Amygdala (tissue), 56 donors: ENCODE results near the gene CACNB3.

ENCODE experiments used
- DNase-seq, 56 donors: peaks; one replicate each; lab custom pipeline; 2025; lab: John Stamatoyannopoulos, UW

The CACNB3 gene

DNA sequence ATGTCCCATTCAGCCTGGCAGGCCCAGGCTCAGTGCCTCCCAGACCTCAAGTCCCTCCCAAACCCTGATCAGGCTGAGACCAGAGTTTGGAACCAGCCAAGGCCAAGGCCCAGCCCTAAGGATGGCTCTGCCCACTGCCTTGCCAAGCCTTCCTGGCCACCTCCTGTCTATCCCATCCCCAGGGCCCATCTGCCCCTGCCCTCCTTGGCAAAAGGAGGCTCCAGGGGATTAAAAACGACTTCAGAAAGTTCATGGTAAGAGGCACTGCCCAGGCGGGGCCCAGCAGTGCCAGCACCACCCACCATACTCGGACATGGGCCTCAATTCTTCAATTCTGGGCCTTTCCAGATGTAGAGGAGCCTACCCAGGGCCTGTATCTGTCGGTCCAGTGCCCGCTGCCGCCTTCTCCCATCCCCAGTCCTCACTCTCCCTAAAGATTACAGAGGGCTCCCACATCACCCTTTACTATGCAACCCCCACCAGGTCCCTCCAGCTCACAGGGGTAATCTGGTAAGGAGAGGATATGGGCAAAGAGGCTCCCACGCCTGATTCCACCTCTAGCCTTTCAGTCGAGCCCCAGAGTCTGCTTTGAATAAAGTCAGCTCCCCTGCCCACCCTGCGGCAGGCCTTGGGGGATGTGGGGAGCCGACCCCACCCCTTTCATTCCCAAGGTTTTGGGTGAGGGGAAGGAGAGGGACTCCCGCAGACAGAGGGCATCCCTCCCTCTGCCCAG lies 30.3 kb upstream of the CACNB3 start:
- peak in 1 of 56 donors; percentile 27 for DNase-seq

DNA sequence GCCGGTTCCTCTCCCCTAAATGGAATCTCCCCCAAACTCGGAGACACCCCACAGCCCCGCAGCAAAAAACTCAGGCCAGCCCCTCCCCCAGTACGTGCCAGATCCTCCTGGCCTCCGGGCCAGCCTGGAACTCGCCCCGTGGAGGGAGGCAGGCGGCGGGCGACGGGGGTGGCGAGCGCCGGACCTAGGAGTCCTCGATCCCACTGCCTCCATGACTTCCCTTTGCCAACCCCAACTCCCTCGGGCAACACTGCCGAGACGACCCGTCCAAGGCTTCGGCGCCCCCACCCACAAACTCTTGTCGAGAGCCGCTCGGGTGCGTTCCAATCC lies 29.8 kb upstream of the CACNB3 start:
- DNase-seq, result peak in 2 of 56 donors; percentile 22 to 33

DNA sequence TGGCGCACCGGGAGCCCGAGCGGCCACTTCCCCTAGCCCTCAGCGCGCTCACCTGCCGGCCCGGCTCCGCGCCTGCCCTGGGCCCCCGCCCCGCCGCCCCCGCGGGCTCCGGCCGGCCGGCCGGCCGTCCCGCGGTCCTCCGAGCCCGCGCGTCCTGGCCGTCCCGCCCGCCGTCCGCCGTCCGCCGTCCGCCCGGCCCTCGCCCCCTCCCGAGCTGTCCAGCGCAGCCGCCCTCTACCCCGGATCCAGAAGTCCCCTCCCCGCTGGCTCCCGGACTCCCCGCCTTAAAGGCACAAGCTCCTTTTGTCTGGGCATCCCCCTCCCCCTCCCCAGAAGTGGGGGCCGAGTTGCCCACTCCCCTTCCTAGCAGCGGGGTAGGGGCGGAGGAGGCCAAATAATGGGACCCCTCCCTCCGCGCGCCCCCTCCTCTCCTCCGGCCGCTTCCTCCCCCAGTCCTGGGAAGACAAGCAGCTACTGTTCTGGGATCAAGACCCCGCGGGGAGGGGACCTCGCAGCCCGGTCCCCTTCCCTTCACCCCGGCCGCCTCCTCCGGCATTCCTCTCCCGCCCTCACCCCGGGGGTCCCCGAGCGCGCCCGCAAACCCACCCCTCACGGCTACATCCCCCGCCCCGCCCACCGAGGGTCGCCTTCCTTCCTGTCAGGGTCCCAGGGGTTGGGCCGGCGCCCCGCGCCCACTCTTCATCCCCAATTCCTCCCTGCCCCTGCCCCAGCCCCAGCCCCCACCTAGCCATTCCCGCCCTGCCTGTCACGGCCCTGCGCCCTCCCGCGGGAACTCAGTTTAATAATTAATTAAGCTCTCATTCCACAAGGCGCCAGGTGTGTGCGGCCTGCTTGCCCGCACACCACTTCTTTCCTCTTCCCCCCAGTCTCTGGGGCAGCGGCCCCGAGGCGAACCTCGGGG lies 29.2 kb upstream of the CACNB3 start, which contains the start of gene ADCY6:
ADCY6 (minus strand) TSS at position 236 of the 922 bp plus-strand sequence. CDS start 5,655 bp downstream, outside the sequence.
- peak in 49 of 56 donors; percentile 7 to 84 (median 50) for DNase-seq

DNA sequence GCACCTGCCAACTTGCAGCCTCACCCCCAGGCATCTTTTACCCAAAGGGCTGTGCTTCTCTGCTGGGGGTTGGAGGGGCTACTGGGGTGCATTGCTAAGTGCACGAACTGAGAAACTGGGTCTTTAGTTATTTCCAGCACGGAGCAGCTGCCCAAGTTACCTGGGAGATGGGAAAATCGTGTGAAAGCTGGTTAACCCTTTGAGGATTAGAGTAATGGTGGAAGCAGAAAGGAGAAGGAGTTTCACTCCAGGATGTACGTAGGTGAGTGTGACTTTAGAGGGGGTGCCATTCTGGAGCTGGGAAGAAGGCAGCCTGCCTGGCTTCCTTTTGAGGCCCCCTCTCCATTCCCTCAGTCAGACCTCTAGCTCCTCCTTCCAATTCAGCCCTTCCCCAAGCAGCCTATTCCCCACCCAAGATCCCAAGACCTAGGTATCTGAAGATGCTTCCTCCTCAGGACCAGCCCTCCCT lies 28.4 kb upstream of the CACNB3 start:
- no peak for DNase-seq

DNA sequence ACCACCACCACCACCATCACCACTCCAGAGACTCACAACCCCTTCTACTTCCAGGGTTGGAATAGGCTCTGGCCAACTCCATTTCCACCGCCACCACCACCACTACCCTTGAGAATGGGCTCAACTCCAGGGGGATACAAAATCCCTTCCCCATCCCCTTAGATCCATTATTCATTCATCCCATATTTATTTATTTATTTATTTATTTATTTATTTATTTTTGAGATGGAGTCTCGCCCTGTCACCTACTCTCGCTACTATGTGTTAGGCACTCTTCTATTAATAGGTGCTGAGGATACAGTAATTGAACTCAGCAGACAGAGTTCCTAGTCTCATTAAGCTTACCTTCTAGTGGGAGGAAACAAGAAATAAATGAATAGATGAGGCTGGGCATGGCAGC lies 24.6 kb upstream of the CACNB3 start:
- no peak for DNase-seq

DNA sequence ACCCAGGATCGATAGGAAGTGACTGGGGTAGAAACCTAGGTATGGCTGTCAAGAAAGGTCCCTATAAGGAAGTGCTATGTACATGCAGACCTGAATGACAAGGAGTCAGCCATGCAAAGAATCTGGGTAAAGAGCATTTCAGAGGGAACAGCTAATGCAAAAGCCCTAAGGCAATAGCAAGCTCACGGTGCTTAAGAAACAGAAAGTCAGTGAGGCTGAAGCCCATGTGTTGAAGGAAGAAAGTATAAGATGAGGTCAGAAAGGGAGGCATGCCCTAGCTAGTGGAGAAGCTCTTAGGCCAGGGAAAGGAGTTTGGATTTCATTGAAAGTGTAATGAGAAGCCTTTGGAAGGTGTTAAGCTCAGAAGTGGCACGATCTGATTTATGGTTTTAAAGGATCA lies 23.4 kb upstream of the CACNB3 start:
- no peak for DNase-seq

DNA sequence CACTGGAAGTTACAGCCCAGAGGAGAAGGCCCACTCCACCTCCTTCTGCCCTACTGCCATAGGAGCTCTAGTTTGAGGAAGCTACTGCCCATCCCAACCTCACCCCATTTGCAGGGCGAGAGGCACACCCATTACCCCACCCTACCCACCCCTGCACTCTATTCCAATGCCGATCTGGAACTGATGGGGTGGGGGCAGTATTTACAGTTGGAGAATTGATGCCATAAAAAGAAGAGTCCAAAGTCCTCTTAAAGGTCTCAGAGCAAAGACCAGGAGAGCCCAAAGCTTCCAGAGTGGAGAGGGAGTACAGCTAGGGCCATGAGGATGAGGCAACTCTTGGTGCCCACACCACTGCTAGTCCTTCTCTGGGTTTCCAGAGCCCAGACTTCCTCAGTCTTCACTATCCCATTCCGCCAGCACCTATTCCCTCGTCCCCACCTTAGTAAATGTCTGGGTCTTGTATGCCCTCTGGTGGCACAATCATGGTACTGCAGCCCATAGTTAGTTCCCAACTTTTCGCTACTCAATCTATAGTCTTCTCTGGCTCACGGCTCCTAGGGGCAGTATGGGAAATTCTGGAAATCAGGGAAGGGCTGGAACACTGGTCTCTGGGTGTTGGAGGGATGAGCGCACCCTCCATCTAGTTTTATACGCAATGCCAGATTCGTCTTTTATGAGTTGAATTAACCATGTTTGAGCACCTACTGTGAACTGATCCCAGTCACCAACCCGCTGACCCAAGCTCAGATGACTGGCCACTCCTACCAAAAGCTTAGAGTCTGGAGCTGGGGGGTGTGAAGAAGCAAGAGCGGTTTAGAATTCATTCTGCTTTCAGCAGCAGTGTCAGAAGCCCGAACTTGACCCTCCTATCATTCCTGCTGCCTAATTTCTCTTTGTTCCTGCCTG lies 22.5 kb upstream of the CACNB3 start:
- DNase-seq, result peak in 41 of 56 donors; percentile 5 to 88 (median 49)

DNA sequence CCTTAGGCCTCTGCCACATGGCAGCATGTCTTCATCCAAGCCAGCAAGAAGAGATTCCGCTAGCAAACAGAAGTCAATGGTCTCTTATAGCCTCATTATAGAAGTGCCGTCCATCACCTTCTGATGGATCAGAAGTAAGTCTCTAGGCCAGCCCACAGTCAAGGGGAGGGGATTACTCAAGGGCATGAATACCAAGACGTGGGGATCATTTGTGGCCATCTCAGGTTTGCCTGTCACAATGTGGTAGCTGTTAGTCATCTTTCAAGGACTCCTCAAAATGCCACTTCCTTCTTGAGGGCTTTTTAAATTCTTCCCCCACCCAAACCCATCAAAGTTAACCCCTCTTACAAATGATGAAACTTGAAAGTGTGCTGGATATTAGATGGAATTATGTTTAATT lies 21.3 kb upstream of the CACNB3 start:
- no peak for DNase-seq

DNA sequence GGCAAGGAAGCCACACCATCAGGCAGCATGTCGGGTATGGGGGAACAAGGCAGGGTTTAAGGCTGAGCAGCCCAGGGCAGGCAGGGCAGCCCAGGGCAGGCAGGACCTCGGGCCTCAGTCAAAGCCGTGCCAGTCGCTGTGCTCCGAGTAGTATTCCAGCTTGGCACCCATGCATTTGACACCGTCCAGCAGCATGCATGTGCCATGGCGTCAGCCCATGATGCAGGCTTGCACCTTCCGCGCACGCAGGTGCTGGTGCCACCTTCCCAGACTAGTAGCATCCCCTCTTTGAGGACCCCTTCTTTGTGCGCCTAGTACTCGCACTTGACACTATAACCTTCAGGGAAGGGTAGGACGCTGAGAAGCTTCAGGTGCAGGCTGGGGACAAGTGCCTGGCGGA lies 17.8 kb upstream of the CACNB3 start:
- DNase-seq, result no peak

DNA sequence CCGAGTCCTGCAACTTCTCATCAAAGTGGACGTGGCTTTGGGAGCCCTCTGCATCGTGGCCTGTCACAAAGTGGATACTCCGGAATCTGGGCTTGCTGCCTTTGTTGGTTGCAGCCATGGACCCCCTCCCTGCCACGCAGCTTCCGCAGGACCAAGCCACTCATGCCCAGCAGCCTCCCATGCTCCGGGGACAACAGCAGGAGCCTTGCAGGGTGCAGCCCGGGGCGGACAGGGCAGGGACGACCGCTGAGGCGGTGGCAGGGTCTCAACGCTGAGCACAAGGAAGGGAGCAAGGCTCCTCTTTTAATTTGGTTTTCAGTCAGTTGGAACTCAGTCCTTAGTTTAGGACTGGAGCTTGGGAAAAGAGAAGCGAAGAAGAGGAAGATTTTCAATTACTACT lies 17.3 kb upstream of the CACNB3 start:
- DNase-seq, result no peak

DNA sequence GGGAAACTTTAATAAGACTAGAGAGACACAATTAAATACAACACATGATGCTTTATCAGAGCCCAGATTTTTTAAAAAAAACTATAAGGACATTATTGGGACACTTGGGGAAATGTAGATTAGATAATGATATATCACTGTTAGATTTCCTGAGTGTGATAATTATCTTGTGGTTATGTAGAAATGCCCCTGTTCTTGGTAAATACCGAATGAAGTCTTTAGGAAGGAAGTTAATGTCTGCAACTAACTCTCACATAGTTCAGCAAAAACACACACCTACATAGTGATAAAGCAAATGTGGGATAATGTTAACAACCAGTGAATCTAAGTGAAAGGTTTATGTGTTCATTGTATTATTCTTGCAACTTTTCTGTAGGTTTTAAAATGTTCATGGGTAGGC lies 14.6 kb upstream of the CACNB3 start:
- no peak for DNase-seq

DNA sequence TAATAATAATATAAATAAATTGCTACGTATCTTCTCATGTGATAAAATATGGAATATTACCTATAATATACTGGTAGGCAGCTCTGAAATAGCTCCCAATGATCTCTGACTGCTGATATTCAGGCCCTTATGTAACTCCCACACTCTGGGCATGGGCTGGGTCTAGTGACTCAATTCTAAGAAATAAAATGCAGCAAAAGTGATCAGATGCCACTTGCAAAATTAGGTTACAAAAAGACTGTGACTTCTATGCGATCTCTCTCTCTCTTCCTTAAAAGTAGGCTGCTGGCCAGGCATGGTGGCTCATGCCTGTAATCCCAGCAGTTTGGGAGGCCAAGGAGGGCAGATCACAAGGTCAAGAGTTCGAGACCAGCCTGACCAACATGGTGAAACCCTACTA lies 10.3 kb upstream of the CACNB3 start:
- DNase-seq, result no peak

DNA sequence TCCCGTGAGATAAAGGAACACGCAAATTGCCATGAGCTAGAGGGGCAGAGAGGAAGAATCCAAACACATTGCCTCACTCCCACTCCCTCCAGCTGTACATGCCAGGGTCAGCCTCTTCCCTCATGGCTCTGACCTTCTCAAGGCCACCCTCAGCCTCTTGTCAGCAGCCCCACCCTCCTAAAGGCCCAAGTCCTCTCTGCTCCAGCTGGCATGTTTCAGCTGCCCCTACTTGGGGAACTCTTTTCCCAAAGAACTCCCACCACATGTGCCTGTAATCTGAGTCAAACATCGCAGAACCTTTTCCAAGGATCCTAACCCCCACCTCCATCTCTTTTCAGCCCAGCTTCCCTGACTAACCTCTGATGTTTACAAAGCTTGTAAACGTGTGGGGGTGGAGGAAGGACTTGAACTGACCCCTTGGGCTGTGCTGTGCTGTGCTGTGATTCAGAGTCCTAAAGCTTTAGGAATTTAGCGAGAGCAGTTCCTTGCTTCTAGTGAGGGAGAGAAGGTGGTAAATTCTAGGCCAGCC lies 7.3 kb upstream of the CACNB3 start:
- DNase-seq, result no peak

DNA sequence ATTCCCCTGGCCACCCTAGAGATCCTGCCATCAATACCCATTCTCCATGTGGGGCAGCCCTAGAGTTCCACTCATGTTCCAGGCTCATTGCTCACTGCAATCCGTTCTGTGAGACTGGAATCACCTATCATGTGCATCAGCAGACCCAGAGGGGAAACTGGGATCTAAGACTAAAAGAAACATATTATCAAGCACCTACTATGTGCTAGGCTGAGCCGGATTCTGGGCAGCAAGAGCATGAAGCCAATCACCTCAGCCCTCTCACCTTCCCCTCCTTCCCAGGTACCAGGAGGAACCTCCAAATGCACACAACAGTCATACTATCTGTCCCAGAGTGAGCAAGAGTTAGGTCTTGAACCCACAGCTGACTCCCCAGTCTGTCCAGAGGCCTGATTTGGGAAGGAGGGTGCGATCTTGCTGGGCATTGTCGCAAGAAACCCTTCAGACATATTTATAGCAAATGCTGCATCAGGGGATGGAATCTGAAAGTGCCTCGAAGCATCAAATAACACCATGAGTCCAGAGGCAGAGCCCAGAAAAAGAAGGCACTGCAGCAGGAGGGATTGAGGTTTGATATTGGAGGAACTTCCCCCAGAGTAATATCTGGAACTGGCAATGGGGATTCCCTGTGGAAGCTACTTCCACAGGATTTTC lies 6.7 kb upstream of the CACNB3 start:
- DNase-seq, result no peak

DNA sequence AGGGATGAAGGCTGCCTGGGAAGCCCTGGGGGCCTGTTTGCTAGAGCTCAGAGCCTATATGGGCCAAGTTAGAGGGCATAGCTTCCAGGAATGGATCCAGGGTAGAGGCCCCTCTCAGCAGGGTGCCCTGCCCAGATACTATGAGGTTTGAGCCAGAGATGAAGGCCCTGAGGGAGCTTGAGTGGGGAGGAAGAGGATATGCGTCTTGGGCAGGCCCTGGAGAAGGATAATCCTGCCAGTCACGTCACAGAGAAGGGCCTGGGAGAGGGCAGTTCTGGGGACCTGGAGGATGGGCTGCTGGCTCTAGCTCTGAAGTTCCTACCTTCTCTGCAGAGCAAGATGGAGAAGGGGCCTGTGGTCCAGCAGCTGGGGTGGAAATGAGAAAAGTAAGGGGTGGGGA lies 5.9 kb upstream of the CACNB3 start:
- DNase-seq, result no peak

DNA sequence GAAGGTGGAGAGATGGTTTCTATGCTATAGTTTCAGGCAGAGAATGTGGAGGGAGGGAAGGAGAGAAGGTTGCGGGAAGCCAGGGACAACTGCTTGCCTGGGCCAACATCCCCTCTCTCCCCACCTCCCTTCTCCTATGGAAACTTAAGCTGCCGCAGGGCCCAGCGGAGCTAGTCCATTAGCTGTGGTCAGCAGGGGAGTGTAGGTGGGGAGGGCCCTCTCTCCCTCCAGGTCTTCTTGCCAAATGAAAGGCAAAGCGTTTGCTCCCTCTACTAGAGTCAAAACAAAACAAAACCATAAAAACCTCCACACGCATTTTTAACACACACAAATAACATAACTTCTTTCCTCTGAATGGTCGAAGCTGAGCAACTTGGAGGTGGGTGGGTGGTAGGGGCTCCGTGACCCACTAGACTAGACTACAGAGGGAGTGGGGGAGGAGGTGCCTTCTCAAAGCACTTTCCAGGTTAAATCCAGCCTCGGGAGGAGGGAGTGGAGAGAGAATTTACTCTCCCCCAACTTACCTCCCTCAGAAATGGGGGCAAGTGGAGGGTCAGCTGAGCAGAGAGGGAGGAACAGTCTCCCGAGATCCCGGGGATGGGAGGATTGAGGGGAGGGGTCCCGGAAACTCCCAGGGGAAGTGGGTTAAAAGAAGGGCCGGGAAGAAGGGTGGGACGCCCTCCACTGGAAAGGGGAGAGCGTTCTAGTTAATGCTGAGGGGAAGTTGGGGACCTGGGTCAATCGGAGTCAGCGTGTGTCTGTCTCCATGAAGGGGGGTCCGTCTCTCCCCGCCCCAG lies 4.6 kb upstream of the CACNB3 start:
- no peak for DNase-seq

DNA sequence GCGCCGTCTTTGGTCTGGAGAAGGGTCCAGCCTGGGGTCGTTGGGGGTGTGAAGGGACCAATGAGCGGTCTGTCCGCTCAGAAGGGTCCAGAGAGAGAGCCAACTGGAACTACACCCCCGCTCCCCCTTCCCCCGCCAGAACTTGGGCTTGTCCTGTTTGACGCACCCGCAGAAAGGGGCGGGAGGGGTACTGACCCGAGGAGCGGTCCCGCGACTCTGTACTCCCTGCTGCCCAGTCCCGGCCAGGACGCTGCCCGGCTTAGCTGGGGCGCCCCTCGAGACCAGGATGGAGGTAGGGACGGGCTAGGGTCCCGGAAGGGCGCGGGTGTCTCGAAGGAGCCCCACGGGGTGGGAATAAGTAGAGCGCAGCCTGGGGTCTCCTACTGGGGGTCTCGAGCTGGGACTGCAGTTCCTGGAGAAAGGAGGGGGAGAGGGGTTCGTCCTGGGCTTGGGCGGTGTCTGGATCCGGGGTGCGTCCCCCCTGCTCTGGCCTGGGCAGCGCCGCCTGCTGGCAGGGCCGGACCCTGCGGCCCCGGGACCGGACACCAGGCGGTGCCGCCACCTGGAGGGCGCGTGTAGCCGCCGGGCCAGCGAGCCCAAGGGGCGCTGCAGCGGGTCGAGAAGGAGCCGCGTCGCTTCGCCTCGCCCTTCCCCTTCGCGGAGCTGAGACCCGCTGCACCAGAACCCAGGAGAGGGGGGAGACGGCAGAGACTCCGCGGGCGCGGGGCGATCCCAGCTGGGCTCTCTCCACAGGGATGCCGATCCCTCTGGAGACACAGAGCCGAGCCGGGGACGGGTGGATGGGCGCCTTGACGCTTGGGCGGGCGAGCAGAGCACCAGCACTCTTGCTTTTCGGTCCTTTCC lies 3.8 kb upstream of the CACNB3 start:
- DNase-seq, result peak in 39 of 56 donors; percentile 1 to 75 (median 47)
